A172 (cell line): Measurements from ENCODE around the gene P2RY2. TPM values are rescaled to one million over a fixed set of nuclear protein-coding genes. Genes with fewer than 3 reads are reported as not detected.
A peak's percentile ranks its signal among the peaks of the same experiment; 100 is the strongest.

Experiments
- DNase-seq: peaks from one replicate; pipeline ENCODE4 v3.0.0-alpha.2; 2015; ENCODE audit warnings: low spot score
- total RNA-seq: library from RNA; depleted of rRNA; stranded (reverse); fragments of >200 nt; shearing (Covaris generic); gene quantifications from 2 replicates; pipeline ENCODE4 v1.2.3, GENCODE V29; 2014

Gene P2RY2
- total RNA-seq, 1 experiment from 2014 or later: not detected

DNA sequence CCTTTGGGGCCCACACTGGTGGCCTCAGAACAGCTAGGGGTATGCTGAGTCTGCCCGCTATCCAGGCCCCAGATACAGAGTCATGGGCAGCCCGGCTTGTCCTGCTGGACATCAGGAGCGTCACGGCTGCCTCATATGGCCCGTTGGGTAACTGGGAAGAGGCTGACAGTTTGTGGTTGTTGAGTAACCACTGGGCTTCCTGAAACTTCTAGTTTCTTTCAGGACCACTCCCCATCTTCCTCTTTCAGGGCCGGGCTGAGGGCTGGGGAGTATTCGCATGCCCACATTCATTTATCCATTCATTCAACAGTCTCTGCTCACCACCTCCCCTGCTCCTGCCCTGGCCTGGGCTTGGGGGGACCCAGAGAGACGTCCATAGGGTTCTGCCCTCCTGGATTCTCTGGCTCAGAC, 13.4 kb upstream of the P2RY2 start:
- DNase-seq: no peak

DNA sequence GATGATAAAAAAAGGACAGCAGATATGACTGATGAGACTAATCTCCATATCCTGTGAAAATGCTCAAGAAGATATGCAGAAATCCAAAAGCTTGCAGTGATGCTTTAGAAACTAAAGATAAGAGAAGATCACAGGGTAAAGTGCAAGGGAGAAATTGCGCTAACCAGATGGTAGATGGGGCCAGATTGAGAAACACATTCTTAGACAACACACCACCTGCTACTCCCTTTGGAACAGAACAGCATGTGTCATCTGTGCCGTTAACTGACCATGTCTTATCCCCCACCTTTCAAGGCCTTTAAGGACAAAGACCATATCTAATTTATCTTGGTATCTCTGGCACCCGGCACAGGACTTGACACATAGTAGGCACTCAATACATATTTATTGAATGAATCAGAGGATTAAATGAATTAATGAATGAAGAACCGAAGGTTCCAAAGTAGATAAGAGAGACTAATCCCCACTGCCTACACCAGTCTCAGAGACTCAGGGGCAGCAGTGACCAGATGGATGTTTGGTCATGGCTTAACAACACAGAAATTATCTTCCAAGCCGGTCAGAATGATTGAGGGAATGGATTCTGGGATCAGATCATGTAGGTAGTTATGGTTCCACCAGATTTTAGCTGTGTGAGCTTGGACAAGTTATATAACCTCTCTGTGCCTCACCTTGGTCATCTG, 12.3 kb upstream of the P2RY2 start:
- peak; percentile 14 for DNase-seq

DNA sequence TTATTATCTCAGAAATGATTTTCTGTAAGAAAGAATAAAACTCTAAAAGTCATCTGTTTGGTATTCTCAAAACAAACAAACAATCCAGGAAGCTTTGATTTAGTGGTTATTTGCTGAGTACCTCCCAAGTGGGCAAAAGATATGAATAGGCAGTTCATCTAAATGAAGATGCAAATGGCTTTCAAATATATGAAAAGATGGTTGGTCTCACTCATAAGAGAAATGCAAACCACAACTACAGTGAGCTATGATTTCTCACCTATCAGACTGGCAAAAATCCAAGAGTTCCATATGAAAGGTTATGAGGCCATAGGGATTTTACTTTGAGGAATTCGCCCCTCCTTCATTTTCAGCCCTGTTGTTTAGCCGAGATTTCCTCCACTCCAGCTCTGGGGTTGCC, 11.3 kb upstream of the P2RY2 start:
- DNase-seq: peak; percentile 46

DNA sequence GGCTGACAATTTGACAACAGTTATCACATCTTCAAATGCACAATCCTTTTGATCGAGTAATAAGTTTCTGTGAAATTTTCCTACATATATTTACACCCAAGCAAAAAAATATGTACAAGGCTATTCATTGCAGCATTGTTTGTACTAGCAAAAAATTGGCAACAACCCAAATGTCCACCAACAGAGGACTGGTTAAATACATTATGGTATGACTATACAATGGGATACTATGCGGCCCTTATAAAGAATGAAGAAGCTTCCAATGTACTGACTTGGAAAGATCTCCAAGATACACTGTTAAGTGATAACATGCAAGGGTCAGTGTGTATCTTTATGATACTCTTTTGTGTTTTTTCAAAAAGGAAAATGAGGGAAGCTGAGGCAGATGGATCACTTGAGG, 8.2 kb upstream of the P2RY2 start:
- no peak for DNase-seq

DNA sequence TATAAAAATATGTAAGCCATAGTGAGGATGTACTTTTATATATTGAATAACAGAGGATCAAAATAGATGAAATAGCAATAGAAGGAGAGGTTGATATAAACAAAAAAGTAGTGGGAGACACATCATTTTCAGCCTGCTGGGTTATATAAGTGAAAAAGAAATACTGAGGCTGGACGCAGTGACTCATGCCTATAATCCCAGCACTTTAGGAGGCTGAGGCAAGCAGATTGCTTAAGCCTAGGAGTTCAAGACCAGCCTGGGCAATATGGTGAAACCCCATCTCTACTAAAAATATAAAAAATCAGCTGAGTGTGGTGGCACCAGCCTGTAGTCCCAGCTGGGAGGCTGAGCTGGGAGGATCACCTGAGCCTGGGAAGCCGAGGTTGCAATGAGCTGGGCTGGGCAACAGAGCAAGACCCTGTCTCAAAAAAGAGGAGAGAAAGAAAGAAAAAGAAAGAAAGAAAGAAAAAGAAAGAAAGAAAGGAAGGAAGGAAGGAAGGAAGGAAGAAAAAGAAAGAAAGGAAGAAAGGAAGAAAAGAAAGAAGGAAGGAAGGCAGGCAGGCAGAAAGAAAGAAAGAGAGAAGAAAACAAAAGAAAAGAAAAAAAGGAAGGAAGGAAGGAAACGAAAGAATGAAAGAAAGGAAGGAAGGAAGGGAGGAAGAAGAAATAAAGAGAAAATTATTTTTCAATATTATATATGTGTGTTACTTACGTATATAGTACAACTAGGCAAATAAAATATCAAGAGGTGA, 7.0 kb upstream of the P2RY2 start:
- no peak for DNase-seq

DNA sequence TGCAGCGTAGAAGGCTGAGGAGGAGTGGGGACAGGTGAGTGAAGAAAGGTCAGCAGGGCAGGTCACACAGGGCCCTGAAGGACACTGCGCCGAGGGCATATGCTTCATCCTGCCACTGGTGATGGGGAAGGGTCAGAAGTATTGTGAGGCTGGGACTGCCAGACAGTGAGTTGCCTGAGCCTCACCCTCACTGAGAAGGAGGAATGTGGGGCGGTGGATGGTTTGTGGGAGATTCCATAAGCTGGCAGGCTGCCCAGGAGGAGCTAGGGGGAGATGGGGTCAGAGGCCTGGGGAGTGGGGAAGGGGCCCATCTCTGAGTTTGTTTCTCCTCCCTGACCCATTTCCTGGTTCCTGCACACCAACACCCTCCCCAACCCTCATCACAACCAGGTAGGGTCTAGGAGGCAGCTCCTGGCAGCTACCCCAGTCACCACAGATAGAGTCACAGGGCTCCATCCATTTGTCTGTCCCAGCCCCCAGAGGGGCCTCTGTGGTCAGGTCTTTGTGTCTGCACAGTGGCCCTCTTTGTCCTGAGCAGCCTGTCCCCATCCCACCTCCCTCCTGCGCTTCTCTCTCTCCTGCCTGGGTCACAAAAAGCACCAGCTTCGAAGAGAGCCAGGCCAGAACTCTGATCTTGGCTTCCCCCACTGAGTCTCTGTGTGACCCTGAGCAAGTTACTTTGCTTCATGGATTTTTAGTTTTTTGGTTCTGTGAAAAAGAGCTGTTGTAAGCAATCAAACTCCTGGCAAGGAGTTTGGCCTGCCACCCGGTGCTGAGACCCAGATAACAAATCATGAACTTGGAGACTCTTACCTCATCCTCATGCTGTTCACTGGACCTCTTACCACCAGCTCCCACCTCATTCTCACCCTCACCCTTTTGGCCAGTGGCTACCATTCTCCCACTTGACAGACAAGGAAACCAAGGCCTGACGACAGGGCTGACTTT, 4.6 kb upstream of the P2RY2 start:
- DNase-seq: no peak

DNA sequence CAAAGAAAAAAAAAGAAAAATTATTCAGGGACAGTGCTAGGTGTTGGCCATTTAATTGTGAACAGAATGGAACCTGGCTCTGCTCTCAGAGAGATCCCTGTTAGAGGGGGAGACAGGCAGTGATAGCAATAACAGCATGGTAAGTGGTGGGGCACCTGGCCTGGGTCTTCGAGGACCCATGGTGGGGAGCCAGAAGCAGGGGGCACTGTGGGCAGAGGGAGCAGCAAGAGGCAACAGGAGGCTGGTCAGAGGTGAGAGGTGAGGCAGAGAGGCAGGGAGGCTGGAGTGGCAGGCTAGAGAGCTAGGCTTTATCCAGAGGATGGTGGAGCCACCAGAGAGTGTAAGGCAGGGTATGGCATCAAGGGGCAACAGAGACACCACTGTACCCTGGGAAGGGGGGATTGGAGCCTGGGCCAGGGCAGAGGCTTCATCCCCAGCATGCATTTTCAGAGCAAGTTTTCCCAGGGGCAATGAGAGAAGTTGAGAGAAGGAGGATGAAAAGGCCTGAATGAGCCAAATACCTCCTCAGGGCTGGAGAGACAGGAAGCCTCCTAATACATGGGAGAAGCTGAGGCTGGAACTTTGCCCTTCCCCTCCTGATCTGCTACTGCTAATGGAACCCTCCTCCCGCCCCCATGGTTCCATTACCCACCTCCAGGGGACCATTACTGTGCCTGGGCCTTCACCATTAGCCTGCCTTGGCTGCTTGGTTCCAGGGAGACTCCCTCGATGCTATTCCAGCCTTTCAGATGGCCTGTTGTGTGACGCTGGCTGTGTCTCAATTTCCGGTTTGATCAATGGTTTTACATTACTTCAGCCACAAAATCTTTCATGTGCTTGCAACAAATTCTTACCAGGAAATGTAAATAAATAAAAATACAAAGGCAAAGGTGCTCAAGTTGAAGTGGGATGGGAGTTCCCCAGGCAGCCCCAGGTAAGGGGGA, 2.6 kb upstream of the P2RY2 start:
- no peak for DNase-seq

DNA sequence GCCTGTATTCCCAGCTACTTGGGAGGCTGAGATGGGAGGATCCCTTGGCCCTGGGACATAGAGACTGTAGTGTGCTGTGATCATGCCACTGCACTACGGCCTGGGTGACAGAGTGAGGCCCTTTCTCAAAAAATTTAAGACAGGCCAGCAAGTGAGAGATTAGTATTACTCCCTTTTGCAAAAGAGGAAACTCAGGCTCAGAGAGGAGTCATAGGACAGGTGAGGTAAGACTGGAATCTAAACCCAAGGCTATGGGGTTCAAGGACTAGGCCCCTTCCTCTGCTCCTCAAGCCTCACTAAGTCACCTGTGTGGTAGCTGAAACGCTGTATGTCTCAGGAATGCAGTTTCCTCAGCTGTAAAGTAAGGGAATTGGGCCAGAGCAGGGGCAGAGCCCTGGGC, 1.6 kb upstream of the P2RY2 start:
- DNase-seq: no peak

DNA sequence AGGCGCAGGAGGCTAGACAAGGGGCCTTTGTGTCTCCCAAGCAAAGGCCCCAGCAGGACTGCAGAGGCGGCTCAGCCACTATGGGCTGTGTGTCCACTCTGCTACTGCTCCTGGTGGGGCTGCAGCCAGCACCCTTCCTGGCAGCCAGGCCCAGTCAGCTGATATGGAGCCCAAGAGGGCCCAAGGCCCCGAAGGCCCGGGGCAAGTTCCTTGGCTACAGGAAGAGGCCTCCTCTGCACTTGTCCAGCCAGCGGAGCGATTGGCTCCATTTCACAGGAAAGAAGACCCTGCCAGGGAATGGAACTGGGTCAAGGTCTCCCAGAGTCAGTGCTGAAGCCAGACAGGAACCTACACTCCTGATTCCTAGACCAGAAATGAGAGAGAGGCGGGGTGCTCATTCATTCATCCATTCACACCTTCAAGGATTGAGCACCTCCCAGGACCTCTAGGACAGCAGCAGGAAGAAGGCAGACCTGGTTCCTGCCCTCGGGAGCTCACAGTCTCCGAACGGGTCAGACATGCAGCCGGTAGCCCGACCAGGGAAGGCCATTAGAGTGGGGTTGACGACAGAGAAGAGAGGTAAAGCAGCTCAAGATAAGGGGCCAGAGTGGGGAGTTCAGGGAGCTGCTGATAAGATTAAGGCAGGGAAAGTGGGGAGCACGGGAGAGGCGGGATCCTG, 811 bp upstream of the P2RY2 start:
- DNase-seq: no peak

DNA sequence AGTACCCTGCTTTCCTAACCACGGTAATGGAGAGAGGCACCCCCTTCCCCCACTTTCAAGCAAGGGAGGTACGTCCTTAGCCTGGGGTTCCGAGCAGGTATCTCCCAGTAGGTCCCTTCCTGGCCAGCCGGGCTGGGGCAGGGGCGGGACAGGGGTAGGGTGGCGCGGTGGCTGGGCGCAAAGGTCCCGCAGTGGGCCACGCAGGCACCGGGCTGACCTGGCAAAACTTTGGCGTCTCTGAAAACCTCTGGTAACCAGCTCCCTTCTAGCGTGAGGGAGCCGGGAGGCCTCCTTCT, 323 bp upstream of the P2RY2 start:
- no peak for DNase-seq

DNA sequence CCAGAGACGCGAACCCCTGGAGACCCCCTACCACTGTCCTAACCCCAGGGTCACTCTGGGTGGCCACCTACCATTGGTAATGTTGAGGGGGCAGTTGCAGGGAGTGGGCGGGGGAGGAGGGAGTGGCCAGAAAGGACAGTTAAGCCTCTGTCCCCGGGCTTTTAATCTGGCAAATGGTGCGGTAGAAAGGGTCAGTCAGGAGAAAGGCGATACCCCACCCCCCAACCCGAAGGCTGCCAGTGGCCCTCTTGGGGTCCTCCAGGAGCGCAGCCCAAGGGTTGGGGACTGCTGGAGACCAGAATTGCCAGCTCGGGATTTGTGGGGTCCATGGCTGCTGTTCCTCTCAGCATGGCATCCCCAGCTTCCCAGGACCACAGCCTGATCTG, 742 bp downstream of the P2RY2 start:
- no peak for DNase-seq

DNA sequence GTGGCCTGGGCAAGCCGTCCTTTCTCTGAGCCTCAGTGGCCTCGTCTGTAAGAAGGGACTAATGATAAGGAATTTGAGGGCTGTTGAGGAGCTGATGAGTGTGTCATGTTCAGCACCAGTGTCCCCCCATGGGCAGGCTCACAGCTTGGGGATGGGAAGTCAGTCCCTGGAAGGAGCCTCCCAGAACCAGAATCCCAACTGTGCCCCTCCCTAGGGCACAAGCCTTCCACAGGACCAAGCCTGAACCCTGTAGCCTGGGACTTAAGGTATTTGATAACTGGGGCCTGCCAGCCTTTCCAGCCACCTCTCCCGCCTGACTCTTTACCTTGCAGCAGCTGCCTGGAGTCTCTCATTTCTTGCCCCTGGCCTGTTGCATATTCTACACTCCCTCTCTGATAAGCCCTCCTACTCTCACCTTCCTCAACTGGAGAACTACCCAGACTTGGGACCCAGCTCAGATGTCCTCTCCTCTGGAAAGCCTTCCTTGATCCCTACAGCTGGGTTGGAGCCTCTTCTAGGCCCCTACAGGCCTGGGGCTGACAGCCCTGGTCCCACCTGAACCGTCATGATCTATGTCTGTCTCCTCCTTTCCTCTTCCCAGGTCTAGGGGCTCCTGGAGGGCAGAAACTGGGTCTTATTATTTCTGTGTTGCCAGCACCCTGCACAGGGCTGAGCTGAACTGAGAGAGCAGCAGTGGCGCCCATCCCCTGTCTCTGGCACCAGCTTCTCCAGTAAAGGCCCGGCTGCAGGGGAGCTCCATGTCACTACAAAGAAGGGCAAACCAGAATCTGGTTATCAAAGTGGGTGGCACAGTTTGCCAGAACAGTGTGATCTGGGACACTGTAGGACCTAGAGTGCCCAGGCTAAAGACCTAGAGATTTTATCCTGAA, 1.6 kb downstream of the P2RY2 start:
- DNase-seq: no peak

DNA sequence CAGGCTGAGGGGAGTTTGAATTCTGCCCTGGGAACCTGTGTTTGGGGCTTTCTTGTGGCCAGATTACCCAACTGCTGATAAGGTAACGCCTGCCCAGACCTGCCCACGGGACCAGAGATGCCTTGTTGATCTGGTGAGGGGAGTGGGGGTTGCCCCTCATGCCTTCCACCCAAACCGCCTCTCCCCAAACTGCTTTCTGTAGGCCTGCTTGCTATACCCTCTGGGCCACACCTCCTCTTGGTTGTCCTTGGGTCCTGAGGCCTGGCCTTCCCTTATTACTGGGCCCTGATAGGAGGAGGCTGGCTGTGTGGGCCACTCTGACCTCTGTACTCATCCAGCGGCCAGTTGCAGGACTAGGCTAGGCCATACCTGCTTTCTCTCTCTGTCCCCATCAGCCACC, 3.4 kb downstream of the P2RY2 start:
- DNase-seq: no peak

DNA sequence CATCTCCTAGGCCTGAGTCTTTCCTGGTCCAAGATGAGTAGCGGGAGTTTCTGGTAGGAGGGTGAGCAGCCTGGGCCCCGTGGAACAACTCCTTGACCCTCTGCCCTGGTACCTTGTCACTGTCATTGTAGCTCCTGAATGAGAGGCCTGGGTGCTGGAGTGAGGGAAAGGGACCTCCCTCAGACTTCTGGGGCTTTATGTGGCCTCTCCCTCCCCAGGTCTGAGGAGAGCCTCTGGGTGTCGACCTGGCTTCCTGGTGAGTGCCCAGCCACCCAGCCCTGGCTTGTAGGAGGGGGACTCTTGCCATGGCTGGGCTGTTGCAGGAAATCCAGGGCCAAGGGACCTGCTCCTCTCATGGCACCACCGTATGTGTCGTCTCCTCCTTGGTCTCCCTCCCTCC, 3.9 kb downstream of the P2RY2 start:
- DNase-seq: no peak

DNA sequence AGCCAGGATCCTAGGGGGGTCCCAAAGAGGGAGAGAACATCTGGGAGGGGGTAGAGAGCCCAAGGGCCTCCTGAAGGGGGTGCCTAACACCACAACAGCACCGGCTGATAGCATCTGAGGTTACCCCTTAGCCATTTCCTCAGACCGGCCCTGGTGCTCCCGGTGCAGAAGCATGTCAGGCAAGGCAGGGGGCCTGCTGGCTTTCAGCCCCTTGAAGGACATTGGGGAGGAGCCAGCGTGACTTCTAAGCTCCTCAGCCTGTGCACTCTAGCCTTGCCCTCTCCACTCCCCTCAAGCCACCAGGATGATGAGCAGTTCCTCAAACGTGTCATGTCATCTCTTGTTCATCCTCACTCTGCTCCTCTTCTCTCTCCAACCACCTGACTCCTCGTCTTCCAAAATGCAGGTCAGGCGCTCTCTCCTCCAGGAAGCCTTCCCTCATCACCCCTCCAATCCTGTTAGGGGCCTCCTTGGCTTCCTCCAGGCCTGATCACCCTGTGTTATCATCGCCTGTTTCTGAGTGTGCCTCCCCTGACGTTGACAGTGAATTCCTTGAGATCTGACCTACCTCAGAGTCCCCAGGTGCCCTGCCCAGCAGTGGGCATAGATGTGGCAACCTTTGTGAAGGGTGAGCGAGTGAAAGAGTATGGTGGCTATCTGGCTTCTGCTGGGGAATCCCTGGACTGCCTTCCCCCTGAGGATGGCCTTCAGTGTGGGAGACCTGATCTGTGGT, 6.1 kb downstream of the P2RY2 start:
- DNase-seq: no peak

DNA sequence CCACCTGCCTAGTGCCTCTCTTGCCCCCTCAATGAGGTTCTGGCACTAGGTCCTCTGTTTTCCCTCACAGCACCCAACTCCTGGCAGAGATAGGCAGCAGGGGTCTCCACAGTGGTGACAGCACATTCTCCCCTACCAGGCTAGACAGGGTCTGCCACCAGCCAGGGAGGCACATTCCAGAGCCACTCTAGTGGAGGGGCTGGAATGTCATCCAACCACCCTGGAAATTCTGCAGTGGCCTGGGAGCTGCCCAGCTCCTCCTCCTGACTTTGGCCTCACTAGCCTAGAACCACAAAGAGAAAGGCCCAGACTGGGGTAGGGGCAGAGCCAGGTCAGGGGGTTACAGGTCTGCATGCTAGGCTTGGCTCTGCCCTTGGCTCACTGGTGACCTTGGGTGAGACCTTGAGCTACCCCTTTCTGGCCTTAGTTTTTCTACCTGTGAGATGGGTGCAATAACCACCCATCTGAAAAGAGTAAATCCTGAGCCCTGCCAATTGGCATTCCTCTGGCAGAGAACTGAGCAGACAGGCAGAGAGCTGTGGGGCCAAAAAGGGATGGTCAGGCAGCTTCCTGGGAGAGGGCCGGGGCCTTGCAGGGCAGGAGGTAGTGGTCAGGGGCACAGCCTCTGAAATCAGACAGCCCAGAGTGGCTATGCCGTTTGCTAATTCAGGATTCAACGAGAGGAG, 7.1 kb downstream of the P2RY2 start:
- DNase-seq: no peak

DNA sequence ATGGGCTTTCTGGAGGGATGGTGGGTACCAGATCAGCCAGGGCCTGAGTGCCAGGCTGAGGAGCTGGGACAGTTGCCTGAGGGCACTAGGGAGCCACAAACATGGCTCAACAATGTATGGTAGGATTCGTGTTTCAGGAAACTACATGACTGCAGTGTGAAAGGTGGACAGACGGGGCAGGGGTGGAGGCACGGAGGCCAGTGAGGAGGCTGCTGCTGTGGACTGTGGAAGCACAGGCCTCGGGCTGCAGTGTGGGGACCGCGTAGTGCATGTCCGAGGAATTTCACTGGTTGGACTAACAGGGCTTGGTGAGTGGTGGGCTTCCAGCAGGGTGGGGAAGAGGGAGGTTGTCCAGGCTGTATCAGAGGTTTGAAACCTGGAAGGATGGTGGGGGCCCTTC, 7.8 kb downstream of the P2RY2 start:
- no peak for DNase-seq

DNA sequence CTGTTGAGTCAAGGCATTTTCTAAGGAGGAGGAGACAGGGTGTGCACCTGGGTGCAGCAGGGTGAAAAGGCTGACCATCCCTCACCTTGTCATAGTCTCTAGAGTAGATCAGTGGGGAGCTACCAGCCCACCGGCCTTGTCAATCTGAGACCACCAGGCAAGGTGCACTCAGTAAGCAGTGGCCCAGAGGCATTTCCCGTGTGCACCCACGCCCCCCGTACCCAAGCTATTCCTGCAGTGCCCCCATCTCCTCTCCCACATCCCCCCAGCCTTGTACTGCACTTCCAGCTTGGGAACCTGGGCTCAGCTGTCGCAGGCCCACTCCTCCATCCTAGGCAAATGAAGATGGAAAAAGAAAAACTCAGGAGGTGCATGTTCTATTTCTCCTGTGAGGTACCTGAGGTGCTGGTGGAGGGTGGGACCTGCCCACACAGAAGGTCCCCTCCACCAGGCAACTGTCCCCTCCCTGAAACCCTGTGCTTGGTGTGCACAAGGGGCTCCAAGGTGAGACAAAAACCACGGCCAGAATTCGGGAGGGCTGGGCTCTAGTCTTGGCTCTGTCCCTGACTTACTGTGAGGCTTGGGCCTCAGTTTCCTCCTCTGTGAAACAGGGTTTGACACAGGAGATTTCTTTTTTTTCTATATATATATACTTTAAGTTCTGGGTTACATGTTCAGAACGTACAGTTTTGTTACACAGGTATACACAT, 8.4 kb downstream of the P2RY2 start:
- DNase-seq: no peak
